Suprapubic skin (tissue), 4 donors: ENCODE measurements around the gene TRIM24. TPM values are rescaled to one million over a fixed set of nuclear protein-coding genes. Genes with fewer than 3 reads are reported as not detected.

Experiments
- DNase-seq, 2 donors: peaks; one replicate each; pipeline ENCODE4 v3.0.0-alpha.2; 2019; ENCODE audit warnings: low spot score in 2 of 2
- H3K27ac ChIP-seq: fragments of 200-600 bp; sonication (generic); one replicate; pipeline ENCODE4 v1.5.1; 2019
- H3K27me3 ChIP-seq: fragments of 200-600 bp; sonication (generic); one replicate; pipeline ENCODE4 v1.5.1; 2019
- H3K36me3 ChIP-seq: fragments of 200-600 bp; sonication (generic); one replicate; pipeline ENCODE4 v1.5.1; 2019
- H3K4me1 ChIP-seq: fragments of 200-600 bp; sonication (generic); one replicate; pipeline ENCODE4 v1.5.1; 2019
- H3K4me3 ChIP-seq: fragments of 200-600 bp; sonication (generic); one replicate; pipeline ENCODE4 v1.5.1; 2019; ENCODE audit warnings: mild to moderate bottlenecking
- H3K9me3 ChIP-seq: fragments of 200-600 bp; sonication (generic); one replicate; pipeline ENCODE4 v1.5.1; 2019
- CTCF ChIP-seq, 2 donors: fragments of 200-600 bp in 1 of 2; fragments of 450-650 bp in 1 of 2; sonication (generic) in 1 of 2; IDR thresholded peaks; one replicate each; pipeline ENCODE4 v1.5.1; 2016 to 2019; ENCODE audit warnings: antibody characterized with exemption in 2 of 2, mild to moderate bottlenecking in 1 of 2, moderate library complexity in 1 of 2
- EP300 ChIP-seq: sonication (generic); formaldehyde crosslinking; IDR thresholded peaks from one replicate; pipeline ENCODE4 v1.6.1; 2017; ENCODE audit warnings: antibody characterized with exemption
- POLR2A ChIP-seq, 2 donors: fragments of 450-650 bp; IDR thresholded peaks; one replicate each; pipeline ENCODE4 v1.6.1; 2017; ENCODE audit warnings: antibody characterized with exemption in 2 of 2, mild to moderate bottlenecking in 2 of 2, moderate library complexity in 2 of 2
- POLR2AphosphoS5 ChIP-seq, 3 donors: sonication (generic); formaldehyde crosslinking; IDR thresholded peaks; one replicate each; pipeline ENCODE4 v1.6.1; 2017; ENCODE audit warnings: antibody characterized with exemption in 3 of 3
- WGBS: methylation state at CpG from one replicate; pipeline ENCODE4 v1.1.5; 2018; 5-methylcytosine and 5-hydroxymethylcytosine counted together
- total RNA-seq, 4 donors: library from RNA; depleted of rRNA; stranded (reverse); fragments of >200 nt; gene quantifications; one replicate each; pipeline ENCODE4 v1.1.0, GENCODE V29; 2016

Gene TRIM24
- total RNA-seq, 4 donors from 2014 or later: 16.1 to 20.8 (median 17.7) TPM

GRCh38 chr7:138584696-138585095 is 124.6 kb downstream of the TRIM24 start:
- peaks cover 49% of the 10 kb centered on the region for H3K36me3 ChIP-seq
- no peaks in the 10 kb centered on the region for H3K9me3 ChIP-seq
- H3K4me3 ChIP-seq: no peak overlapping the region
- H3K27me3 ChIP-seq: no peaks in the 10 kb centered on the region
- no peak overlapping the region for H3K27ac ChIP-seq
- 87% methylated on average over 4 of the region's 4 CpGs for WGBS
- no peak for DNase-seq
- no peak for TF ChIP-seq POLR2AphosphoS5 (IDR thresholded peaks at IDR 0.05)
- no peaks in the 10 kb centered on the region for H3K4me1 ChIP-seq

- no peaks in the 10 kb centered on the region for H3K27me3 ChIP-seq
- no peak overlapping the region for H3K27ac ChIP-seq
- H3K4me3 ChIP-seq: no peak overlapping the region
- 79% methylated on average over 5 of the region's 5 CpGs for WGBS
- no peaks in the 10 kb centered on the region for H3K9me3 ChIP-seq
- no peak for DNase-seq
- H3K36me3 ChIP-seq: peaks cover 42% of the 10 kb centered on the region
- H3K4me1 ChIP-seq: no peaks in the 10 kb centered on the region
- no peak for TF ChIP-seq POLR2AphosphoS5 (IDR thresholded peaks at IDR 0.05)
- TF ChIP-seq EP300: no peak
- no peak for TF ChIP-seq POLR2A (IDR thresholded peaks at IDR 0.05)
- TF ChIP-seq CTCF (IDR thresholded peaks at IDR 0.05): no peak
Measured at GRCh38 chr7:138585283-138585993, 125.4 kb downstream of the TRIM24 start.

GRCh38 chr7:138587485-138587884 is 127.4 kb downstream of the TRIM24 start:
- H3K4me1 ChIP-seq: no peaks in the 10 kb centered on the region
- H3K4me3 ChIP-seq: no peak overlapping the region
- 98% methylated on average over 4 of the region's 4 CpGs for WGBS
- no peaks in the 10 kb centered on the region for H3K9me3 ChIP-seq
- H3K27me3 ChIP-seq: no peaks in the 10 kb centered on the region
- no peak overlapping the region for H3K27ac ChIP-seq
- DNase-seq: no peak
- no peak for TF ChIP-seq POLR2AphosphoS5 (IDR thresholded peaks at IDR 0.05)
- no peak for TF ChIP-seq CTCF (IDR thresholded peaks at IDR 0.05)
- TF ChIP-seq POLR2A (IDR thresholded peaks at IDR 0.05): no peak
- no peak for TF ChIP-seq EP300
- peaks cover 24% of the 10 kb centered on the region for H3K36me3 ChIP-seq

- Histone ChIP-seq H3K27me3 (no peaks in the 10 kb centered on the region), H3K4me1 (no peaks in the 10 kb centered on the region), H3K27ac (no peak overlapping the region), H3K36me3 (peaks cover 19% of the 10 kb centered on the region), H3K4me3 (no peak overlapping the region), H3K9me3 (no peaks in the 10 kb centered on the region)
- TF ChIP-seq CTCF (IDR thresholded peaks at IDR 0.05) (no peak), POLR2AphosphoS5 (IDR thresholded peaks at IDR 0.05) (no peak), POLR2A (IDR thresholded peaks at IDR 0.05) (no peak), EP300 (no peak)
- WGBS: 86% methylated on average over 2 of the region's 2 CpGs
- DNase-seq: no peak
Measured at GRCh38 chr7:138588986-138589385, 128.9 kb downstream of the TRIM24 start.

- no peaks in the 10 kb centered on the region for H3K9me3 ChIP-seq
- no peak overlapping the region for H3K27ac ChIP-seq
- peaks cover 9% of the 10 kb centered on the region for H3K36me3 ChIP-seq
- no peak for TF ChIP-seq POLR2AphosphoS5 (IDR thresholded peaks at IDR 0.05)
- no peak for TF ChIP-seq EP300
- TF ChIP-seq CTCF (IDR thresholded peaks at IDR 0.05): no peak
- TF ChIP-seq POLR2A (IDR thresholded peaks at IDR 0.05): no peak
- no peaks in the 10 kb centered on the region for H3K27me3 ChIP-seq
- DNase-seq: no peak
- no peak overlapping the region for H3K4me3 ChIP-seq
- whole genome bisulfite sequencing: 100% methylated on average over 1 of the region's 1 CpG
- no peaks in the 10 kb centered on the region for H3K4me1 ChIP-seq
Measured at GRCh38 chr7:138590154-138590553, 130.1 kb downstream of the TRIM24 start.
